Karpas-422 (cell line): ENCODE results near the gene PPP2R2B. TPM values are rescaled to one million over a fixed set of nuclear protein-coding genes. Genes with fewer than 3 reads are reported as not detected.

Source experiments
- DNase-seq: peaks from one replicate; pipeline ENCODE4 v3.0.0-alpha.2; 2015
- H2AFZ ChIP-seq: fragments of 200-600 bp; sonication (generic); 2 replicates; pipeline ENCODE4 v1.6.1; 2014; ENCODE audit warnings: antibody characterized with exemption, low read length, mixed read lengths
- H3K27ac ChIP-seq: fragments of 200-600 bp; sonication (generic); 2 replicates; pipeline ENCODE4 v1.5.1; 2014; ENCODE audit warnings: mild to moderate bottlenecking, low read length, moderate library complexity
- H3K27me3 ChIP-seq: fragments of 200-600 bp; sonication (generic); 2 replicates; pipeline ENCODE4 v1.6.1; 2014; ENCODE audit warnings: low read length, mixed read lengths
- H3K36me3 ChIP-seq: fragments of 200-600 bp; sonication (generic); 2 replicates; pipeline ENCODE4 v1.6.1; 2014; ENCODE audit warnings: low read length, mixed read lengths; ENCODE audit not compliant: insufficient read depth
- H3K4me1 ChIP-seq: fragments of 200-600 bp; sonication (generic); 2 replicates; pipeline ENCODE4 v1.6.1; 2014; ENCODE audit warnings: mild to moderate bottlenecking, low read length, mixed read lengths
- H3K4me2 ChIP-seq: fragments of 200-600 bp; sonication (generic); 2 replicates; pipeline ENCODE4 v1.6.1; 2014; ENCODE audit warnings: low read length, low read depth, mild to moderate bottlenecking; ENCODE audit not compliant: poor library complexity, severe bottlenecking
- H3K4me3 ChIP-seq: fragments of 200-600 bp; sonication (generic); 2 replicates; pipeline ENCODE4 v1.5.1; 2014; ENCODE audit warnings: mild to moderate bottlenecking, antibody characterized with exemption, low read length, mixed read lengths
- H3K79me2 ChIP-seq: fragments of 200-600 bp; sonication (generic); 2 replicates; pipeline ENCODE4 v1.6.1; 2014; ENCODE audit warnings: mild to moderate bottlenecking, low read length, mixed read lengths
- H3K9ac ChIP-seq: fragments of 200-600 bp; sonication (generic); 2 replicates; pipeline ENCODE4 v1.6.0; 2014; ENCODE audit warnings: low read length
- H3K9me2 ChIP-seq: fragments of 200-600 bp; sonication (generic), shearing (Covaris generic); replicated peaks from 2 replicates; pipeline ENCODE4 v1.6.0; 2014; ENCODE audit warnings: mild to moderate bottlenecking, low read length, moderate library complexity; ENCODE audit not compliant: insufficient read depth
- H3K9me3 ChIP-seq: fragments of 300-700, 200-600 bp; sonication (generic); 2 replicates; pipeline ENCODE4 v1.6.1; 2014; ENCODE audit warnings: low read length, mixed read lengths
- H4K20me1 ChIP-seq: fragments of 200-600 bp; sonication (generic); 2 replicates; pipeline ENCODE4 v1.6.1; 2014; ENCODE audit warnings: mild to moderate bottlenecking, antibody characterized with exemption, low read length, low read depth; ENCODE audit not compliant: insufficient read depth
- total RNA-seq: library from RNA; depleted of rRNA; stranded (reverse); fragments of >200 nt; shearing (Covaris generic); gene quantifications from 2 replicates; pipeline ENCODE4 v1.2.3, GENCODE V29; 2014; ENCODE audit warnings: low replicate concordance

The PPP2R2B gene
- total RNA-seq, 1 experiment from 2014 or later = not detected

DNA sequence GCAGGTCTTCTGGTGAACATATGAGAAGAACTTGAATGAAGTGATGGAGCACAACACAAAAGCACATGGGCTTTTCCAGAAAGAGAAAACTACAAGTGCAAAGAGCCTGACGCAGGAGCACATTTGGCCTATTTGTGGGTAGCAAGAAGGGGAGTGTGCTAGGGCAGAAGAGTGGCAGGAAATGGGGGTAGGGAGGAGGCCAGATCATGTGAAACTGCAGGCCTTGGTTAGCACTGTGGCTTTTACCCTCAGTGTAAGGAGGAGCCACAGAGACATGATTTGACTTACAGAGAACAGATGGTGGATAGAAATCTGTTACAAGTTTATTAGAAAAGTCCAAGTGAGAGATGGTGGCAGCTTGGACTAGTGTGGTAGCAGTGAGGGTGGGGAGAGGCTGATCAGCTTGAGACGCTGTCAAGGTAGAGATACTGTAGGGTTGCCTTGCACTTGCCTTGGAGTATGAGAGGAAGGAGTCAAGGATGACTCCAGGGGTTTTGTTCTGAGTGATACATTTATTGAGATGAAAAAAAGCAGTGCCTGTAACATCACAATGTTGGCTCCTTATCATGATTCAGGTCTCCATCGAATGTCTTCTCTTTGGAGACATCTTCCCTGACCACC lies 126.7 kb downstream of the PPP2R2B start:
- Histone ChIP-seq H3K27me3 (no peaks in the 10 kb centered on the region), H3K9ac (no peak overlapping the region), H3K9me3 (peaks cover 5% of the 10 kb centered on the region; the same call in 1 of the 2 replicates), H3K36me3 (no peaks in the 10 kb centered on the region), H4K20me1 (no peaks in the 10 kb centered on the region), H3K27ac (no peak overlapping the region), H3K4me3 (no peak overlapping the region), H3K4me1 (no peaks in the 10 kb centered on the region), H3K79me2 (no peaks in the 10 kb centered on the region), H2AFZ (no peak overlapping the region), H3K9me2 (no peaks in the 10 kb centered on the region), H3K4me2 (no peak overlapping the region)
- DNase-seq = no peak

DNA sequence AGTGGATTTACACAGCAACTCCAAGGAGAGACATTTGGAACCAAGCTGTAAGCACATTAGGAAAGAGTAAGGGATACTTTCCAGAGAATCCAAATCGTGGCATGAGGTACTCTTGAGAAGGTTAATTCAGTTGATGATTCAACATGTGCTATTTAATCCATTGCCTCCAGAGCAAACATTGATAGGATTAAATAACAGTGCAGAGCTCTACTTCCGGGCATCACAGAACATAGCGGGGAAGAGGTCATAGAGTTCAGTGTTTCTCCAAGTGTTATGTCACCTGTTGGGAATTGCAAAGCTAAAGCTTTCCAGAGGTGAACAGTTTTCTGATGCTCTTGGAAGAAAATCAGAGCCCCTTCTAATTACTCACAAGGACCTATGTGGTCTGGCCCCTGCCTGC lies 127.5 kb downstream of the PPP2R2B start:
- Histone ChIP-seq H3K4me3 (no peak overlapping the region), H4K20me1 (no peaks in the 10 kb centered on the region), H3K4me1 (no peaks in the 10 kb centered on the region), H3K36me3 (no peaks in the 10 kb centered on the region), H3K27ac (no peak overlapping the region), H3K79me2 (no peaks in the 10 kb centered on the region), H2AFZ (no peak overlapping the region), H3K9ac (no peak overlapping the region), H3K9me3 (peaks cover 5% of the 10 kb centered on the region; the same call in 1 of the 2 replicates), H3K4me2 (no peak overlapping the region), H3K9me2 (no peaks in the 10 kb centered on the region), H3K27me3 (no peaks in the 10 kb centered on the region)
- no peak for DNase-seq

DNA sequence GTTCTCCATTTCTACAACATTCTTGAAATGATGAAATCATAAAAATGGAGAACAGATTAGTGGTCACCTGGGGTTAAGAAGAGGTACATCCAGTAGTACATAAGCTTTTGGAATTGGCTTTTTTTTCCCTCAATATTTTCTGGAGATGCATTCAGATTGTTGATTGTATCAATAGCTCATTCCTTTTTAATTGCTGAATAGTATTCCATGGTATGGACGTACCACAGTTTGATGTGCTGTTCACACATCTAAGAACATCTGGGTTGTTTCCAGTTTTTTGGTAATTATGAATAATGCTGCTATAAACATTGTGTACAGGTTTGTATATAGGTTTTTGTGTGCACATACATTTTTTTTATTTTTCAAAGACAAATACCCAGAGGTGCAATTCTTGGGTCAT lies 130.0 kb downstream of the PPP2R2B start:
- Histone ChIP-seq H3K9me2 (no peaks in the 10 kb centered on the region), H3K27ac (no peak overlapping the region), H3K36me3 (no peaks in the 10 kb centered on the region), H3K4me2 (no peak overlapping the region), H3K9ac (no peak overlapping the region), H3K4me1 (no peaks in the 10 kb centered on the region), H3K27me3 (no peaks in the 10 kb centered on the region), H3K9me3 (peaks cover 5% of the 10 kb centered on the region; the same call in 1 of the 2 replicates), H3K79me2 (no peaks in the 10 kb centered on the region), H2AFZ (no peak overlapping the region), H4K20me1 (no peaks in the 10 kb centered on the region), H3K4me3 (no peak overlapping the region)
- DNase-seq = no peak

DNA sequence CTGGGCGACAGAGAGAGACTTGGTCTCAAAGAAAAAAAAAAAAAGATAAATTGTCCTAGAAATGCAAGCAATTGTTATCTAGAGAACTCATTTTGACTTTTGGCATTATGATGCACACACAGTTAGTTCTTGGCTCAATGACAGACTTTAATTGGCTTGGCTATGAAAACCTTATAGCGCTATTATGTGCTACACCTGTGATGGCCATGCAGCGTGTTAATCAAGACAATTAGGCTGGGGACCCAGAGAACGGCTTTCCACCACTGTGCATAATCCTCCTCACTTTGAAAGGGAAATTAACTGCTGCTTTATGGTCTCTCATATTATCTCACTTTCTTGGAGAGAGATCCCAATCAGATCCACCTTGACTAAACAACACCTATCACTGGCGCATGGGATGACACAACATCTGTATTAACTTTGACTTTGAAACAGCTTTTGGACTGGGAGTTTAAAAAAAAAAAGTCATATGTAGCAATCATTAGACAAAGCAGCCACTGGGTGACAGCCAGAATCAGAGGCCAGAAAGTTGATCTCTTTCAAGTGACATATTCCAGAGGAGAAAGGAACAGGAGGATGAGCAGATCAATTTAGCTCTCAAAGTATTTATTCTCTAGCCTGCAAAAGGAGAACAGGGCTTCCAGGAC lies 132.5 kb downstream of the PPP2R2B start:
- peaks cover 5% of the 10 kb centered on the region; the same call in 1 of the 2 replicates for H3K9me3 ChIP-seq
- H2AFZ ChIP-seq = no peak overlapping the region
- H3K4me1 ChIP-seq = no peaks in the 10 kb centered on the region
- no peaks in the 10 kb centered on the region for H3K27me3 ChIP-seq
- no peak overlapping the region for H3K27ac ChIP-seq
- H3K79me2 ChIP-seq = no peaks in the 10 kb centered on the region
- no peak overlapping the region for H3K4me3 ChIP-seq
- DNase-seq = no peak
- no peak overlapping the region for H3K9ac ChIP-seq
- H3K9me2 ChIP-seq = no peaks in the 10 kb centered on the region
- H3K36me3 ChIP-seq = no peaks in the 10 kb centered on the region
- H3K4me2 ChIP-seq = no peak overlapping the region
- no peaks in the 10 kb centered on the region for H4K20me1 ChIP-seq

DNA sequence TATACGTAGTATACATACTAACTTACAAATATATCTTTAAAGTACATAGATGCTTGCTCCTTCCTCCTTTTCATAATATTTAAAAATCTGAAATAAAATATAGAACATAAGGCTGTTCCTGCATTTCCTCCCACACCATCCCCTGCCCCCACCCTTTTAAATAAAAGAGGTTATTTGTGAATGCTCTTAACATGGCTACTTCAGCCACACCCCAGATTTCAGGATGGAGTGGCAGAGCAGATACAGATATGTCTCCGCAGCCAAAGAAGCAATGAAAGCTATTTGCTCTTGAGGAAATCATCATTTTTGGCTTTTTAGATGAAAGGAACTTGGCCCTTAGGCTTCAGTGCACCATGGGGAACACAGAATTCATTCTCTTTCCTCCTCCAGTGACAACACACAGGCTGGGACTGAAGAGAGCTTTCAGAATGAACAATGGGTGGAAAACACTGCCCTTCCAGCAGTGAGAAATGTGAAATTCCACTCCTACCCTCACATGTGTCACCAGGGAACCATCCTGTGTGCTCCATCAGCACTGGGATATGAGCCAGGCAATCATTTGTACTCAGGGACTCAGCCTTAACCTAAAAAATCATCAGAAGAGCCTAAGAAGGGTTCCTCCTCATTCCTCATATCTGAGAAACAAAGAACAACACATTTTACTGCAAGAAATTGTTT lies 134.3 kb downstream of the PPP2R2B start:
- Histone ChIP-seq H3K9me3 (peaks cover 5% of the 10 kb centered on the region; the same call in 1 of the 2 replicates), H3K4me1 (no peaks in the 10 kb centered on the region), H3K36me3 (no peaks in the 10 kb centered on the region), H4K20me1 (no peaks in the 10 kb centered on the region), H3K4me2 (no peak overlapping the region), H3K79me2 (no peaks in the 10 kb centered on the region), H3K4me3 (no peak overlapping the region), H3K9ac (no peak overlapping the region), H3K9me2 (no peaks in the 10 kb centered on the region), H3K27me3 (no peaks in the 10 kb centered on the region), H3K27ac (no peak overlapping the region), H2AFZ (no peak overlapping the region)
- DNase-seq = no peak

DNA sequence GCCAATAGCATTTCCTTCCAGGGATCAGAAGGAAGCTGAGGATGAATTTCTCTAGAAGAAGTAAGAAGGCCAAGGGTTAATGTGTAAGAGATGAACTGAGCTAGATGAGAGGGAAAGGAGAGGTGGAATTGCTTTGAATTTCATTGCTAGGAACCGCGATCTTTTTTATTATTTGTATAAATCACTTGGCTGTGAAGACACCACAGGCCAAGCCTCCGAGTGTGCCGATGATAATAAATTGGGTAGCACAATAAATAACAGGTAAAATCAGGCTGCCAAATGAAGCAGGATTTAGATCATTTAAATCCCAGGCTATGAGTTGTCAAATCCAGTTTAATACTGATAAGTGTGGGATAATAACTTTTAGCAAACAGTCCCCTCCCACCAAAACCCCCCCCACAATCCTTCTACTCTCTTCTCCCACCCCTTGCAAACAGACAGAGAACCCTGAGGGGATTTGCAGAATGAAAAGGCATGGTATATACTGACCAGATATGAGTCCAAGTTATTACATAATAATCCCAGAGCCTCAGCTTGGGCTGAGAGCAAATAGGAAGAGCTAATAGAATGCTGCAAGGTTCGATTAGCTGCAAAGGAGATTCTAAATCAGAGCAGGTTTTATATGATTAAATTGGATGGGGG lies 143.5 kb downstream of the PPP2R2B start:
- Histone ChIP-seq H3K79me2 (no peaks in the 10 kb centered on the region), H3K4me1 (no peaks in the 10 kb centered on the region), H3K27me3 (no peaks in the 10 kb centered on the region), H3K27ac (no peak overlapping the region), H3K4me3 (no peak overlapping the region), H3K9me3 (no peaks in the 10 kb centered on the region), H3K9ac (no peak overlapping the region), H4K20me1 (no peaks in the 10 kb centered on the region), H3K9me2 (no peaks in the 10 kb centered on the region), H3K36me3 (no peaks in the 10 kb centered on the region), H3K4me2 (no peak overlapping the region), H2AFZ (no peak overlapping the region)
- no peak for DNase-seq

DNA sequence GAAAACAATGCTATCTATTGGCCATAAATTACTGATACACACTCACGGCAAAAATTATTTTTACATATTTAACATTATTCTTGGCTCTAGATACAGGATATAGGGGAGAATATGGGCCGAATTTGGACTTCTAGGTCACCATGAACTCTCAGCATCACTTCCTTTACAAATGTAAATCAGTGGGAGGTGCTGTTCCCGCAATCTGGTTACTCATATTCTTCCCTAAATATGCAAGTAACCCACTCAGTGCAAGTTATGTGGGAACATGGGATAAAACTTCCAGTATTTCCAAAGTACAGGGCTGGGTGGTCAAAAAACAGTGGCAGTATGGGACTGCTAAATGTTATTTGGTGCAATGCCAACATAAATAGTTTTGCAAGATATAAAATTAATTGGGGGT lies 145.6 kb downstream of the PPP2R2B start:
- H3K27ac ChIP-seq = no peak overlapping the region
- no peaks in the 10 kb centered on the region for H3K9me3 ChIP-seq
- H3K4me1 ChIP-seq = no peaks in the 10 kb centered on the region
- H2AFZ ChIP-seq = no peak overlapping the region
- no peak overlapping the region for H3K4me3 ChIP-seq
- DNase-seq = no peak
- no peaks in the 10 kb centered on the region for H3K9me2 ChIP-seq
- H3K36me3 ChIP-seq = no peaks in the 10 kb centered on the region
- no peak overlapping the region for H3K4me2 ChIP-seq
- no peaks in the 10 kb centered on the region for H3K79me2 ChIP-seq
- H3K9ac ChIP-seq = no peak overlapping the region
- no peaks in the 10 kb centered on the region for H4K20me1 ChIP-seq
- no peaks in the 10 kb centered on the region for H3K27me3 ChIP-seq
